Esophagus squamous epithelium (tissue), 5 donors: ENCODE data around the gene CAMKMT. TPM values are rescaled to one million over a fixed set of nuclear protein-coding genes. Genes with fewer than 3 reads are reported as not detected.

Source experiments
- DNase-seq: peaks from one replicate; lab custom pipeline; 2025; lab: John Stamatoyannopoulos, UW
- H3K27ac ChIP-seq, 4 donors: fragments of 200-600 bp; sonication (generic); one replicate each; pipeline ENCODE4 v1.5.1; 2016 to 2019; ENCODE audit warnings: mild to moderate bottlenecking in 1 of 4
- H3K27me3 ChIP-seq, 4 donors: fragments of 200-600 bp; sonication (generic); 1 replicate in 3 of 4; 2 replicates in 1 of 4; pipeline versions ENCODE4 v1.5.1 to v1.6.0; 2017 to 2021; ENCODE audit warnings: antibody characterized with exemption in 1 of 4
- H3K36me3 ChIP-seq, 3 donors: fragments of 200-600 bp; sonication (generic); one replicate each; pipeline ENCODE4 v1.5.1; 2016 to 2019
- H3K4me1 ChIP-seq, 3 donors: fragments of 200-600 bp; sonication (generic); one replicate each; pipeline ENCODE4 v1.5.1; 2017 to 2019
- H3K4me3 ChIP-seq, 4 donors: fragments of 200-600 bp; sonication (generic); 1 replicate in 3 of 4; 2 replicates in 1 of 4; pipeline ENCODE4 v1.5.1; 2016 to 2019; ENCODE audit warnings: mild to moderate bottlenecking in 2 of 4, moderate library complexity in 1 of 4
- H3K9me3 ChIP-seq, 3 donors: fragments of 200-600 bp; sonication (generic); one replicate each; pipeline ENCODE4 v1.5.1; 2016 to 2019
- CTCF ChIP-seq, 6 experiments: fragments of 450-650 bp in 4 of 6; fragments of 200-600 bp in 2 of 6; sonication (generic) in 2 of 6; IDR thresholded peaks; one replicate each; pipeline ENCODE4 v1.5.1; 2016 to 2019; ENCODE audit warnings: antibody characterized with exemption in 6 of 6, mild to moderate bottlenecking in 4 of 6, moderate library complexity in 4 of 6
- POLR2A ChIP-seq, 4 donors: fragments of 450-650 bp; IDR thresholded peaks; one replicate each; pipeline ENCODE4 v1.6.1; 2017; ENCODE audit warnings: antibody characterized with exemption in 4 of 4, mild to moderate bottlenecking in 4 of 4, moderate library complexity in 3 of 4
- WGBS, 2 donors: methylation state at CpG; one replicate each; pipeline ENCODE4 v1.1.5; 2018; 5-methylcytosine and 5-hydroxymethylcytosine counted together
- intact Hi-C: fragments of 100-400 bp; cut with DNase I; formaldehyde crosslinking; loops from one replicate; pipeline ENCODE4 v1.15.0; 2022
- total RNA-seq, 4 donors: library from RNA; depleted of rRNA; stranded (reverse); fragments of >200 nt; gene quantifications; one replicate each; pipeline ENCODE4 v1.1.0, GENCODE V29; 2016
- donor health status: DM: yes; HTN: yes; CAD: no.

Gene CAMKMT
- total RNA-seq, 4 donors from 2014 or later: 5.7 to 14.4 (median 10.6) TPM

DNA sequence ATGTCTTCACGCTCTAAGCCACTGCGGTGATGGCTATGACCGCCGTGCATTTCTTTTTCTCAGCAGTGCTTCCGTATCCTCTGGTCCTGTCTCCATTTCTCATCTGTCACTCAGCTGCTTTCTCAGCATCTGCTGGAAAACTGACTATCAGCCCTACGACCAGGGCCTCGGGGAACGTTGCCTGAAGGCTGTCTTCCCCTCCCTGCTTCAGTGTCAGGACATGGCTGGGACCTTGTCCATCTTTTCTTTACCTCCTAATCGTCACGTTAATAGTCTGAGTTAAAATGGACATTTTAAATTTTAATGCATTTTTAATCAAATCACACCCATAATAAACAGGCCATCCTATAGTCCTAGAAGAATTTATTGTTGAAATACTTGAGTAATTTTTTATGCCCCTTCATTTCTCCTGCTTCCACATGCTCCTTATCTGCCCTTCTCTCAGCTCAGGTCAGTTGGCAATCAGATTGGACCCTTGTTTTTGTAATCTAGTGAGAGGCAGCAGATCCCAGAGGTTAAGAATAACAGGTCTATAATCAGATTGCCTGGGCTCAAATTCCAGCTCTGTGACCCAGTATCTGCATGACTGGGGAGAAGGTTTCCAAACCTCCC is 329.5 kb downstream of the CAMKMT start:
- TF ChIP-seq POLR2A (IDR thresholded peaks at IDR 0.05): no peak
- no peak for TF ChIP-seq CTCF (IDR thresholded peaks at IDR 0.05)
- H3K36me3 ChIP-seq: no peaks in the 10 kb centered on the region
- no peak overlapping the region for H3K4me3 ChIP-seq
- H3K9me3 ChIP-seq: no peaks in the 10 kb centered on the region
- intact Hi-C loops: no loop called here
- H3K27me3 ChIP-seq: no peaks in the 10 kb centered on the region
- H3K27ac ChIP-seq: no peak overlapping the region
- no peak for DNase-seq
- 83 to 94% methylated on average over 10 of the region's 10 CpGs for WGBS, 2 donors
- H3K4me1 ChIP-seq: no peaks in the 10 kb centered on the region

DNA sequence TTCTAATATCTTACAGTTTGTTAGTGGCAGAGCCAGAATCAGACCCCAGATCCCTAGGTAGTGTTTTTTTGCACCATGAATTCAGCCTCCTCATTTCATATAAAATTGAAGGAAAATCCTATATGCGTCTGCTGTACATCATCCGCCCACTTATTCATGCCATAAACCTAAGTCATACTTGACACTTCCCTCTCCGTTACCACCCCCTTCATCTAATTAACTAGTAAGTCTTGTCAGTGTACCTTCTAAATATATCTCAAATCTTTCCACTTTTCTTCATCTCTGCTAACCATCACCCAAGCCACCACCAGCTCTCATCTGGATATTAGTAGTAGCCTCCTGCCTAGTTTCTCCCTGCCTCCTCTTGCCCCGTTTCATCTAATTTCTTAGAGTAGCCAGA is 331.1 kb downstream of the CAMKMT start:
- intact Hi-C loops: no loop called here
- TF ChIP-seq CTCF (IDR thresholded peaks at IDR 0.05) (no peak), POLR2A (IDR thresholded peaks at IDR 0.05) (no peak)
- Histone ChIP-seq H3K27me3 (no peaks in the 10 kb centered on the region), H3K4me1 (no peaks in the 10 kb centered on the region), H3K27ac (no peak overlapping the region), H3K9me3 (no peaks in the 10 kb centered on the region), H3K36me3 (no peaks in the 10 kb centered on the region), H3K4me3 (no peak overlapping the region)
- DNase-seq: no peak
- 82 to 84% methylated on average over 4 of the region's 4 CpGs for WGBS, 2 donors

- TF ChIP-seq POLR2A (IDR thresholded peaks at IDR 0.05) (no peak), CTCF (IDR thresholded peaks at IDR 0.05) (no peak)
- DNase-seq: no peak
- no peak overlapping the region for H3K27ac ChIP-seq
- no peaks in the 10 kb centered on the region for H3K27me3 ChIP-seq
- H3K36me3 ChIP-seq: no peaks in the 10 kb centered on the region
- no peaks in the 10 kb centered on the region for H3K4me1 ChIP-seq
- H3K4me3 ChIP-seq: no peak overlapping the region
- H3K9me3 ChIP-seq: no peaks in the 10 kb centered on the region
- WGBS, 2 donors: 85% methylated on average over 5 of the region's 5 CpGs
- intact Hi-C loops: no loop called here
Observed at GRCh38 chr2:44700824-44701223, 339.1 kb downstream of the CAMKMT start.

GRCh38 chr2:44705356-44705755 is 343.6 kb downstream of the CAMKMT start:
- H3K9me3 ChIP-seq: no peaks in the 10 kb centered on the region
- no peak overlapping the region for H3K27ac ChIP-seq
- no peaks in the 10 kb centered on the region for H3K27me3 ChIP-seq
- H3K36me3 ChIP-seq: no peaks in the 10 kb centered on the region
- WGBS, 2 donors: 90 to 96% methylated on average over 4 to 5 of the region's 5 CpGs
- H3K4me3 ChIP-seq: no peak overlapping the region
- intact Hi-C loops: no loop called here
- H3K4me1 ChIP-seq: peaks cover 0 to 3% (median 0%) of the 10 kb centered on the region in 3 donors
- TF ChIP-seq CTCF (IDR thresholded peaks at IDR 0.05) (no peak), POLR2A (IDR thresholded peaks at IDR 0.05) (no peak)
- no peak for DNase-seq

DNA sequence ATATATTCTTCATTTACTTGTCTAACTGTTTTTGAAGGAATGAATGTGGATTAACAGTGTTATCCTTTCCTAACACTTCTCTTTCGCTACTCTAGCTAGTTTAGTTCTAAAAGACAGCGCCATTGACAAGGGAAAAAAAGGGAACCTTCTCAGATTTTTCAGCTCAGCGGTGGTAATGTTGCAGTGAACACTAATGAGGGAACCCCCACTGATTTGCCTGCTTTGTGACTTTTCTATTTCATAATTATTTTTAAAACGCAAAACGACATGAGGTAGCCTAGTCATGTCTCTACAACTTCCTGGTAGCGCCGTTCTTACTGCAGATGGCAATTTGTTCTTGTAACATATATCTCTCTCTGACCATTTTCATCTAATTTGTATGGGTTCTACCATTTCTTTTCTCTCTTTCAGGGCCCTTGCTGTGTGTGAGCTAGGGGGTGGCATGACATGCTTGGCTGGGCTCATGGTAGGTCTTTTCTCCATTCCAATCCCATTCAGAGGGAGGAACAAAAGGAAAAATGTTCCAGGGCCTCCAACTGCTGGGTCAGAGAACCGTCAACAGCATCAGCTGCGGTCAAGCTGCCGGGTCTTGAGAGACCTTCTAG is 344.2 kb downstream of the CAMKMT start:
- Histone ChIP-seq H3K27ac (no peak overlapping the region), H3K36me3 (no peaks in the 10 kb centered on the region), H3K4me3 (no peak overlapping the region), H3K4me1 (peaks cover 0 to 3% (median 0%) of the 10 kb centered on the region in 3 donors), H3K27me3 (no peaks in the 10 kb centered on the region), H3K9me3 (no peaks in the 10 kb centered on the region)
- TF ChIP-seq CTCF (IDR thresholded peaks at IDR 0.05) (no peak), POLR2A (IDR thresholded peaks at IDR 0.05) (no peak)
- 88 to 96% methylated on average over 8 to 10 of the region's 10 CpGs for WGBS, 2 donors
- intact Hi-C loops: no loop called here
- no peak for DNase-seq
